Ovary (tissue), 9 donors: ENCODE data around the gene PRRC2A. TPM values are rescaled to one million over a fixed set of nuclear protein-coding genes. Genes with fewer than 3 reads are reported as not detected.

Experiments used
- DNase-seq, 5 donors: peaks; one replicate each; pipeline ENCODE4 v3.0.0-alpha.2; 2019 to 2020
- H3K27ac ChIP-seq, 2 donors: fragments of 200-600 bp; one replicate each; pipeline versions ENCODE4 v1.5.1 to v1.8.0; 2019 to 2022
- H3K27me3 ChIP-seq: fragments of 200-600 bp; one replicate; pipeline ENCODE4 v1.8.0; 2022
- H3K36me3 ChIP-seq: fragments of 200-600 bp; sonication (generic); one replicate; pipeline ENCODE4 v1.5.1; 2019
- H3K4me1 ChIP-seq: one replicate; pipeline ENCODE4 v1.8.1; 2013; ENCODE audit warnings: mild to moderate bottlenecking, moderate library complexity; ENCODE audit not compliant: insufficient read depth
- H3K4me3 ChIP-seq: fragments of 200-600 bp; sonication (generic); one replicate; pipeline ENCODE4 v1.5.1; 2017
- H3K9me3 ChIP-seq, 2 donors: fragments of 200-600 bp in 1 of 2; sonication (generic) in 1 of 2; one replicate each; pipeline versions ENCODE4 v1.5.1 to v1.8.1; 2013 to 2019; ENCODE audit warnings: mild to moderate bottlenecking in 1 of 2, moderate library complexity in 1 of 2
- EP300 ChIP-seq: sonication (generic); formaldehyde crosslinking; IDR thresholded peaks from one replicate; pipeline ENCODE4 v1.6.1; 2017; ENCODE audit warnings: antibody characterized with exemption
- POLR2A ChIP-seq: fragments of 450-650 bp; IDR thresholded peaks from one replicate; pipeline ENCODE4 v1.6.1; 2017; ENCODE audit warnings: antibody characterized with exemption, mild to moderate bottlenecking, moderate library complexity
- WGBS, 3 donors: extraction: QIAGEN DNeasy Blood & Tissue Kit in 1 of 3; methylation state at CpG; one replicate each; pipeline versions ENCODE4 v1.1.5 to v1.1.7; 2013 to 2017; 5-methylcytosine and 5-hydroxymethylcytosine counted together
- intact Hi-C, 4 donors: fragments of 100-400 bp; cut with DNase I; formaldehyde crosslinking; loops; one replicate each; pipeline versions ENCODE4 v1.11.0 to v1.15.1; 2022 to 2023
- polyA plus RNA-seq, 2 donors: library from polyadenylated mRNA; stranded (reverse); fragments of 200-250 nt in 1 of 2; fragments of 350-450 nt in 1 of 2; fragmentation: Illumina TruSeq in 1 of 2; extraction: RNeasy Lipid Tissue Mini Kit (QIAGEN cat#74804) in 1 of 2; gene quantifications; one replicate each; pipeline ENCODE4 v1.2.3, GENCODE V29; 2013 to 2014
- total RNA-seq, 7 donors: library from RNA; depleted of rRNA in 2 of 7; stranded (reverse); fragments of >200 nt in 2 of 7; fragmentation: NEBNext Ultra II Directional in 3 of 7; extraction: Animal tissue kit (Norgen Biotek cat#: 25700) in 3 of 7; gene quantifications; one replicate each; pipeline versions ENCODE4 v1.1.0 to v1.2.4, GENCODE V29; 2016 to 2023
- TF ChIP-seq, protein P1 (sequence below), 3 donors: fragments of 450-650 bp in 2 of 3; fragments of 200-600 bp in 1 of 3; IDR thresholded peaks; one replicate each; pipeline versions ENCODE4 v1.5.1 to v1.8.0; 2016 to 2022; ENCODE audit warnings: antibody characterized with exemption in 3 of 3, mild to moderate bottlenecking in 1 of 3
- donor health status: DM: no; HTN: no; CAD: no; lungs with moderate emphysema.
- donor health status: DM: no; HTN: no; CAD: no.
- donor health status: Bipolar disorder and iron deficiency.
- donor health status: DM: yes; HTN: yes; CAD: no.
- donor health status: DM: no; HTN: no; CAD: no.
- donor health status: DM: yes; HTN: yes; CAD: no.

The PRRC2A gene
- total and polyA plus RNA-seq, 9 donors: 48.5 to 222 (median 179) TPM

GRCh38 chr6:31610968-31611367 is 9.5 kb upstream of the PRRC2A start:
- intact Hi-C loops: loop anchor here in 1 of 4 donors (10.0 kb wide), 1 partner anchor 66 kb away; the partner anchor contains the start of genes ATP6V1G2, DDX39B and NFKBIL1
- WGBS, 3 donors: 44 to 56% (median 47%) methylated on average over 4 of the region's 4 CpGs
- Histone ChIP-seq H3K27me3 (no peaks in the 10 kb centered on the region), H3K4me3 (no peak overlapping the region), H3K9me3 (no peaks in the 10 kb centered on the region), H3K4me1 (no peaks in the 10 kb centered on the region), H3K36me3 (no peaks in the 10 kb centered on the region), H3K27ac (no peak overlapping the region)
- no peak for DNase-seq
- TF ChIP-seq, protein P1, sequence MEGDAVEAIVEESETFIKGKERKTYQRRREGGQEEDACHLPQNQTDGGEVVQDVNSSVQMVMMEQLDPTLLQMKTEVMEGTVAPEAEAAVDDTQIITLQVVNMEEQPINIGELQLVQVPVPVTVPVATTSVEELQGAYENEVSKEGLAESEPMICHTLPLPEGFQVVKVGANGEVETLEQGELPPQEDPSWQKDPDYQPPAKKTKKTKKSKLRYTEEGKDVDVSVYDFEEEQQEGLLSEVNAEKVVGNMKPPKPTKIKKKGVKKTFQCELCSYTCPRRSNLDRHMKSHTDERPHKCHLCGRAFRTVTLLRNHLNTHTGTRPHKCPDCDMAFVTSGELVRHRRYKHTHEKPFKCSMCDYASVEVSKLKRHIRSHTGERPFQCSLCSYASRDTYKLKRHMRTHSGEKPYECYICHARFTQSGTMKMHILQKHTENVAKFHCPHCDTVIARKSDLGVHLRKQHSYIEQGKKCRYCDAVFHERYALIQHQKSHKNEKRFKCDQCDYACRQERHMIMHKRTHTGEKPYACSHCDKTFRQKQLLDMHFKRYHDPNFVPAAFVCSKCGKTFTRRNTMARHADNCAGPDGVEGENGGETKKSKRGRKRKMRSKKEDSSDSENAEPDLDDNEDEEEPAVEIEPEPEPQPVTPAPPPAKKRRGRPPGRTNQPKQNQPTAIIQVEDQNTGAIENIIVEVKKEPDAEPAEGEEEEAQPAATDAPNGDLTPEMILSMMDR (IDR thresholded peaks at IDR 0.05): no peak
- TF ChIP-seq POLR2A (no peak), EP300 (no peak)

GRCh38 chr6:31614075-31614619 is 6.4 kb upstream of the PRRC2A start:
- no peaks in the 10 kb centered on the region for H3K36me3 ChIP-seq
- WGBS, 3 donors: 78% methylated on average over 8 of the region's 8 CpGs
- TF ChIP-seq, protein P1 (IDR thresholded peaks at IDR 0.05): no peak
- TF ChIP-seq POLR2A (no peak), EP300 (no peak)
- H3K9me3 ChIP-seq: no peaks in the 10 kb centered on the region
- DNase-seq: no peak
- H3K27ac ChIP-seq: no peak overlapping the region
- no peaks in the 10 kb centered on the region for H3K4me1 ChIP-seq
- intact Hi-C loops: loop anchor here in 1 of 4 donors (10.0 kb wide), 1 partner anchor 69 kb away; the partner anchor contains the start of genes ATP6V1G2, DDX39B and NFKBIL1
- no peaks in the 10 kb centered on the region for H3K27me3 ChIP-seq
- no peak overlapping the region for H3K4me3 ChIP-seq

DNA sequence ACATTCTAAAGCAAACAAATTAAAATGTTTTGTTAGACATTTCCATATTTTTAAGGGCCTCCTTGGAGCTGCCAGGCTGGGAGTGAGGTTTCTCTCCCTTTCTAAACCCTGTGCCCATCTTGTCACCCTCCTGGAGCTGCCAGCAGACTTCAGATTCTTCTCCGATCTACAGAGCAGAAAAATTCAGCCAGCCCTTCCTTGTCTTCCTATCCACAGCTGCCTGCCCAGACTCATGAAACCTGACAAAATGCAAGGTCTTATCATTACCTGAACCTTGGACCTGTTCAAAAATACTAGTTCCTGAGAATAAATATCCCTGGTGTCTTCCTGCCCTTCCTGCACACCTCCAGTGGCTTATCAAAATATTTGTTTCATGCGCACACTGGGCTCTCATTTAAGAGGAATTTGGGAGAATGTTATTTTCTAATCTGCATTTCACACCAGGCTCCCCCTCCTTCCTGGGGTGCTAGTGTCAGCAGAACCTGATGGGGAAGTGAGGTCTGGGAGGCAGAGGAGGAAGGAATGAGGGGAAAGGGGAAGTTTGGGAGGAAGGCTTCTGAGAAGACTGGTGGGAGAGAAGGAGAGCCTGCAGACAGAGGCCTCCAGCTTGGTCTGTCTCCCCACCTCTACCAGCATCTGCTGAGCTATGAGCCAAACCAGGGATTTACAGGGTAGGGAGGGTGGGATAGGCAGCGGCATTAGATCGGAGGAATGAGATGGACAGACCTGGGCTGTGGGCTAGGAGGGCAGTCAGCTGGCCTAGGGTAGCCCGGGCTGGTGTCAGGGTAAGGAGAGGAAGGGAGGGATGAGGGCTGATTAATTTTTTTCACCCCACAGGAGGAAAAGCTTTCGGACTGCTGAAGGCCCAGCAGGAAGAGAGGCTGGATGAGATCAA is 5.6 kb upstream of the PRRC2A start, which contains the start of gene AIF1:
Gene AIF1 (plus strand): TSS at position 551 of the 895 bp plus-strand sequence. CDS start 96 bp downstream, at position 647.
- intact Hi-C loops: loop anchor here in 1 of 4 donors (10.0 kb wide), 1 partner anchor 70 kb away; the partner anchor contains the start of genes ATP6V1G2, DDX39B and NFKBIL1
- H3K27ac ChIP-seq: no peak within 1 kb of the TSS
- H3K4me1 ChIP-seq: no peaks in the 10 kb centered on the region
- no peak for DNase-seq
- 55 to 60% (median 56%) methylated on average over 6 of the region's 6 CpGs for WGBS, 3 donors
- TF ChIP-seq EP300 (no peak), POLR2A (no peak)
- TF ChIP-seq, protein P1 (IDR thresholded peaks at IDR 0.05): no peak
- H3K36me3 ChIP-seq: no peaks in the 10 kb centered on the region
- H3K9me3 ChIP-seq: no peaks in the 10 kb centered on the region
- H3K27me3 ChIP-seq: no peaks in the 10 kb centered on the region
- H3K4me3 ChIP-seq: no peak within 1 kb of the TSS

DNA sequence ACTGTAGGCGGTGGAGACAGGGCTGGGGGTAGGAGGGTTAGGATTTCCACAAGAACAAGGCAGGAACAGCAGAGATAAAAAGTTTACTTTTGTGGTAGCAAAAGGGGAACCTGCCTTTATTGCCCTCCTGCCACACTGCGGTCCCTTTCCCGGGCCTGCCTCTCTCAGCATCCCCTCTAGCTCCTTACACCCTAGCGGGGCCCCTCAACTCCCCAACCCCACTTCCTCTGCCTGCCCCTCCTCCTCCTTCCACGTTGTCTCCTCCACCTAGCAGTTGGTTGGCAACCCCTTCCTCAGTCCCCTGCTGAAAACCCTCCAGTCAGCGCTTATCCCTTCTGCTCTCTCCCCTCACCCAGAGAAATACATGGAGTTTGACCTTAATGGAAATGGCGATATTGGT is 4.8 kb upstream of the PRRC2A start:
- TF ChIP-seq, protein P1 (IDR thresholded peaks at IDR 0.05): no peak
- TF ChIP-seq POLR2A: no peak
- no peak for TF ChIP-seq EP300
- Histone ChIP-seq H3K27ac (no peak overlapping the region), H3K4me1 (no peaks in the 10 kb centered on the region), H3K9me3 (no peaks in the 10 kb centered on the region), H3K4me3 (no peak overlapping the region), H3K27me3 (no peaks in the 10 kb centered on the region), H3K36me3 (no peaks in the 10 kb centered on the region)
- intact Hi-C loops: loop anchor here in 1 of 4 donors (10.0 kb wide), 1 partner anchor 71 kb away; the partner anchor contains the start of genes ATP6V1G2, DDX39B and NFKBIL1
- 51 to 63% (median 55%) methylated on average over 7 of the region's 7 CpGs for WGBS, 3 donors
- DNase-seq: no peak
